ENCODE data around the gene TRMT13. TPM values are rescaled to one million over a fixed set of nuclear protein-coding genes. Genes with fewer than 3 reads are reported as not detected.

TRMT13 gene
- total RNA-seq, 1 donor from 2014 or later, result 19.0 TPM

DNA sequence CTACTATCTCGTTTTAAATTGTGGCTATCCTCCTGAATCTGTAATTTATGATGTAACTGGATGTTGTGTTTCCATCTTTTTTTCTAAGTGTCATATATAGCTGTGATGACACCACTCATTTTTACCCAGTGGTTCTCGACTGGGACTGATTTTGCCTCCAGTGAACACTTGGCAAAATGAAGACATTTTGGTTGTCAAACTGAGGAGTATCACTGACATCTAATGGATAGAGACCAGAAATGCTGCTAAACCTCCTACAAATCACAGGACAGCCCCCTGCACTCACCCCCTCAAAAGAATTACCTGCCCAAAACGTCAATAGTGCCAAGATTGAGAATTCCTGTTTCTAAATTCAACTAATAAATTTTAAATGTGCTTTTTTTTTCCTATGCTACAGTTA is 1.9 kb downstream of the TRMT13 start:
- no peak overlapping the region for H3K4me3 ChIP-seq (ENCODE audit: low read depth, low read length)
- no peak for DNase-seq (ENCODE audit: low read depth)
- TF ChIP-seq, protein P1, sequence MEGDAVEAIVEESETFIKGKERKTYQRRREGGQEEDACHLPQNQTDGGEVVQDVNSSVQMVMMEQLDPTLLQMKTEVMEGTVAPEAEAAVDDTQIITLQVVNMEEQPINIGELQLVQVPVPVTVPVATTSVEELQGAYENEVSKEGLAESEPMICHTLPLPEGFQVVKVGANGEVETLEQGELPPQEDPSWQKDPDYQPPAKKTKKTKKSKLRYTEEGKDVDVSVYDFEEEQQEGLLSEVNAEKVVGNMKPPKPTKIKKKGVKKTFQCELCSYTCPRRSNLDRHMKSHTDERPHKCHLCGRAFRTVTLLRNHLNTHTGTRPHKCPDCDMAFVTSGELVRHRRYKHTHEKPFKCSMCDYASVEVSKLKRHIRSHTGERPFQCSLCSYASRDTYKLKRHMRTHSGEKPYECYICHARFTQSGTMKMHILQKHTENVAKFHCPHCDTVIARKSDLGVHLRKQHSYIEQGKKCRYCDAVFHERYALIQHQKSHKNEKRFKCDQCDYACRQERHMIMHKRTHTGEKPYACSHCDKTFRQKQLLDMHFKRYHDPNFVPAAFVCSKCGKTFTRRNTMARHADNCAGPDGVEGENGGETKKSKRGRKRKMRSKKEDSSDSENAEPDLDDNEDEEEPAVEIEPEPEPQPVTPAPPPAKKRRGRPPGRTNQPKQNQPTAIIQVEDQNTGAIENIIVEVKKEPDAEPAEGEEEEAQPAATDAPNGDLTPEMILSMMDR (conservative IDR thresholded peaks at IDR 0.05; ENCODE audit: low read depth, low read length), result no peak

DNA sequence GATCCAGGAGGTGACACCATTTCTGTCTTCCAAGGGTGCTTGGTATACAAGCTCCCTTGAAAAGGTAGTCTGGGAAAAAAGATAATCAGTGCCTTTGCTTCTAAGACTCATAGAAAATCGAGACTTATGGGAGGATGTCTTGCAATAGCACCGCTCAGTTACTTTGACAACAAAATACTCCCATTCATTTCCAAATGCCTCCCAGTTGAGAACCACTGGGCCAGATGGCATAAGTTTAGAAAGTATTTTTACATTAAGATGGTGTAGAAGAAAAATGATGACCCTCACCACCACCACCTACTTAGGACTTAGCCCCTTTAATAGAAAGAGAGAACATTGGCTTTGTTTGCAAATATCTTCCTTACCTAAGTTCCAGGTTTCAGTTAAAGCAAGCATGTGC is 4.6 kb downstream of the TRMT13 start:
- TF ChIP-seq, protein P1 (conservative IDR thresholded peaks at IDR 0.05; ENCODE audit: low read depth, low read length), result no peak
- DNase-seq (ENCODE audit: low read depth), result no peak
- H3K4me3 ChIP-seq (ENCODE audit: low read depth, low read length), result no peak overlapping the region

DNA sequence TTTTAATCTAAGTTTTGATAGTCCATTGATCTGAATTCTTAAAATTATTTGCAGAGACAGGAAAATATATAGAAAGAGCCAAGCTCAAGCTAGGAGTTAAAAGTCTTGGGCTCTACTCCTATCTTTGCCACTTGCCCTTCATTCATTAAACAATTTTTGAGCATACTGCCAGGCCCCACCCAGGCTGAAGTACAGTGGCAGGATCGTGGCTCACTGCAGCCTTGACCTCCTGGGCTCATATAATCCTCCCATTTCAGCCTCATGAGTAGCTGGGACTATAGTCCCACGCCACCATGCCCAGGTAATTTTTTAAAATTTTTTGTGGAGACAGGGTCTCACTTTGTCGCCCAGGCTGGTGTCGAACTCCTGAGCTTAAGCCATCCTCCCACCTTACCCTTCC is 8.2 kb downstream of the TRMT13 start:
- no peak for DNase-seq (ENCODE audit: low read depth)
- H3K4me3 ChIP-seq (ENCODE audit: low read depth, low read length), result no peak overlapping the region
- TF ChIP-seq, protein P1 (conservative IDR thresholded peaks at IDR 0.05; ENCODE audit: low read depth, low read length), result no peak

DNA sequence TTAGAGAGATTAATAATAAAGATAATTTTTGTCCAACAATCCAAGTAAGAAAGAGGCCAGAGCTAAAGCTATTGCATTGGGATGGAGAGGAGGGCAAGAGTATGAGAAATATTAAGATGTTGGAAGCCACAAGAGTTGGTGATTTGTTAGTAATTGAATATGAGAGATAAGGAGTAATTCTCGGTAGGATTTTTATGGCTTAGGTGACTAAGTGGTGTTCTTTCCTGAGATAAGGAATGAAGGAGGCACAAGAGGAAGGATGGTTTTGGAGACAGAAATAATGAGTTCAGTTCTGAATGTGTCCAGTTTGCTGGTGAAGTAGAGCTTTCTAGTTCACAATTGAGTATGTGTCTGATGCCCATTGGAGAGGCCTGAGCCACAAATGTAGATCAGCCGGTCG is 9.4 kb downstream of the TRMT13 start:
- DNase-seq (ENCODE audit: low read depth), result no peak
- TF ChIP-seq, protein P1 (conservative IDR thresholded peaks at IDR 0.05; ENCODE audit: low read depth, low read length), result no peak
- H3K4me3 ChIP-seq (ENCODE audit: low read depth, low read length), result no peak overlapping the region

DNA sequence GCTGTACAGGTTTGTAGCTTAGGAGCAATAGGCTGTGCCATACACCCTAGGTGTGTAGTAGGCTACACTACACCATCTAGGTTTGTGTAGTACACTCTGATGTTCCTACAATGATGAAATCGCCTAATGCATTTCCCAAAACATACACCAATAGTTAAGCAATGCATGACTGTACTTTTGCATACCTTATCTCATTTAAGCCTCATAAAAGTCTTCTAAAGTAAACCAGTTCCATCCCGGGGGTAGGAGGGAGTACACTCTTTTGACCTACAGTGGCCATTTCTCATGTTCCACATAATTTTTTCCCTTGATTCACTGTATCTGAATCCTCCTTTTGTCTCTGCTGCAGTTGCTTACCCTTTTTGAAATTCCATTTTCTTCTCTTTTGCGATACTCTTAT is 12.2 kb downstream of the TRMT13 start:
- DNase-seq (ENCODE audit: low read depth), result no peak
- H3K4me3 ChIP-seq (ENCODE audit: low read depth, low read length), result no peak overlapping the region
- TF ChIP-seq, protein P1 (conservative IDR thresholded peaks at IDR 0.05; ENCODE audit: low read depth, low read length), result no peak

DNA sequence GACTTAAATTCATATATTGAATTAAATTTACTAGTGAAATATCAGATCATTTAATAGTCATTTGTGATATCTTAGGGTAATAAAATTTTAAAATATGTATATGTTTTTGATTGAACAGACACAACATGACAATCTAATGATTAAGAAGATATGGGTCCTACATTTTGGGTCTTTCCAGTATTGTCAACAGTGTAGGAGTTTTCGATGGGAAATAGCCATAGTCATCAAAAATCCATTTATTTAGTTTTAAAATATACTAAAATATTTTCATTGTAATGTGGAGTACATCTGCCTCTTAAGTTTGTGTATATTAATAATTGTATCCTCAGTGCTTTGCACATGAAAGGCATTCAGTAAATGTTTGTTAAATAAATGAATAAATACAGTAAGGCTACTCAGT is 14.0 kb downstream of the TRMT13 start:
- DNase-seq (ENCODE audit: low read depth), result no peak
- TF ChIP-seq, protein P1 (conservative IDR thresholded peaks at IDR 0.05; ENCODE audit: low read depth, low read length), result no peak
- H3K4me3 ChIP-seq (ENCODE audit: low read depth, low read length), result no peak overlapping the region

DNA sequence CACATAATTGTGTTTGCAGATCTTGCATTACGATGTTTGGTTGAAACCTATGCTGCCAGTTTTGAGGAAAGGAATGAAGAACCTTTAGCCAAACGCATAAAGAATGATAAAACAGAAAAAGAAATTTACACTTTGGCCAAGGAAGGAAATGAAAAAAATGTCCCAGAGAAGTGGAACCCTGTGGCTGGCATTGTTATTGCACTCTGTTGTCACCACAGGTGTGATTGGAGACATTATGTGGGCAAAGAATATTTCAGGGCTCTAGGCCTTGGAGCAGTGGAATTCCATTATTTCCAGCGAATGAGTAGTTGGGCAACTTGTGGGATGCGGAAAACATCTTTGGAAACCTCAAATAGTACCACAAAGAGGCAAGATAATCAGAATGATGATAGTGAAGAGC is 14.9 kb downstream of the TRMT13 start:
- TF ChIP-seq, protein P1 (conservative IDR thresholded peaks at IDR 0.05; ENCODE audit: low read depth, low read length), result no peak
- no peak overlapping the region for H3K4me3 ChIP-seq (ENCODE audit: low read depth, low read length)
- no peak for DNase-seq (ENCODE audit: low read depth)
